ENCODE results near the gene AACS. TPM values are rescaled to one million over a fixed set of nuclear protein-coding genes. Genes with fewer than 3 reads are reported as not detected.
"Not testable (repeated sequence)": the region's sequence is repeated elsewhere in the genome, so short reads cannot be mapped to it uniquely, and the experiment has no call there.

The AACS gene
- total RNA-seq, 1 donor from 2014 or later, result 32.5 TPM

DNA sequence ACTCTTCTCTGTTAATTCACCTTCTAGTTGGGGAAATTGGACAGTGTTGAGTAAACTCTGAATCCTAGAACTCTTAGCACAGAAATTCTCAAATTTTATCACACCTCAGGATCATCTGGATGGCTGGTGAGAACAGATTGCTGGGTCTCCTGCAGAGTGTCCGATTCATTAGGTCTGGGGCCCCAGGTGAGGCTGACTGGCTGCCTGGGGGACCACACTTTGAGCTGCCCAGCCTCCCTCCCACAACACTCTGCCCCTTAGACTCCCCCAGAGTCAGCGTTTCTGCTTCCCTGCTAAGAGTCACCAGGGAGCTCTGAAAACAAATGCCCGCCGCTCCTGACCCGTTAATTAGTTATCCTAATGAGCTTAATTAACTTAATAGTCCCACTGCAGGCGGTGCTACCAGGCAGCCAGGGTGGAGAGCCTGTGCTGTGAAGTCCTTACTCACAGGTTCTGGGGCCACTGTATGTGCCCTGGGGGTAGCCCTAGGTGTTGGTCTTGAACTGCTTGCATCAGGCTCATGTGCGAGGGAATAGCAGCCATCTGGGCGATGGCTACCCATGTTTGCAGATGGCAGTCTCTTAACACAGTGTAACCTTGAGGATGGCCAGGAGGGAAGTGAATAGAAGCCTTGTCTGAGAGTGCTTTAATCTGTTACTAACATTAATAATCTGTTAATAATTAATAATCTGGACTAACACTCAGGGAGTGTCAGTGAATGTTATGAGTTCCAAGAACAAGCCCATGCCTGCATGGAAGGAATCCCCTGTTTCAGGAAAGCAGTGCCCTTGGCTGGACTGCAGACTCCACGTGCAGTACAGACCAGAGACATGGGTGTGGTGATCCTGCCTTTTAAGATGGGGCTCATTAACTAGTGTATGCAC, 35.6 kb downstream of the AACS start:
- TF ChIP-seq, protein P1, sequence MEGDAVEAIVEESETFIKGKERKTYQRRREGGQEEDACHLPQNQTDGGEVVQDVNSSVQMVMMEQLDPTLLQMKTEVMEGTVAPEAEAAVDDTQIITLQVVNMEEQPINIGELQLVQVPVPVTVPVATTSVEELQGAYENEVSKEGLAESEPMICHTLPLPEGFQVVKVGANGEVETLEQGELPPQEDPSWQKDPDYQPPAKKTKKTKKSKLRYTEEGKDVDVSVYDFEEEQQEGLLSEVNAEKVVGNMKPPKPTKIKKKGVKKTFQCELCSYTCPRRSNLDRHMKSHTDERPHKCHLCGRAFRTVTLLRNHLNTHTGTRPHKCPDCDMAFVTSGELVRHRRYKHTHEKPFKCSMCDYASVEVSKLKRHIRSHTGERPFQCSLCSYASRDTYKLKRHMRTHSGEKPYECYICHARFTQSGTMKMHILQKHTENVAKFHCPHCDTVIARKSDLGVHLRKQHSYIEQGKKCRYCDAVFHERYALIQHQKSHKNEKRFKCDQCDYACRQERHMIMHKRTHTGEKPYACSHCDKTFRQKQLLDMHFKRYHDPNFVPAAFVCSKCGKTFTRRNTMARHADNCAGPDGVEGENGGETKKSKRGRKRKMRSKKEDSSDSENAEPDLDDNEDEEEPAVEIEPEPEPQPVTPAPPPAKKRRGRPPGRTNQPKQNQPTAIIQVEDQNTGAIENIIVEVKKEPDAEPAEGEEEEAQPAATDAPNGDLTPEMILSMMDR (IDR thresholded peaks at IDR 0.05; ENCODE audit: insufficient read depth, low read length, poor library complexity, severe bottlenecking), result no peak
- H3K4me3 ChIP-seq (ENCODE audit: low read depth, low read length), result no peak overlapping the region
- peak; percentile 18 for DNase-seq (ENCODE audit: low read depth)
- no peaks in the 10 kb centered on the region for H3K27me3 ChIP-seq (ENCODE audit: control insufficient read depth, insufficient read depth, low read length)
- peaks cover 3% of the 10 kb centered on the region for H3K36me3 ChIP-seq (ENCODE audit: control insufficient read depth, insufficient read depth, low read length)

DNA sequence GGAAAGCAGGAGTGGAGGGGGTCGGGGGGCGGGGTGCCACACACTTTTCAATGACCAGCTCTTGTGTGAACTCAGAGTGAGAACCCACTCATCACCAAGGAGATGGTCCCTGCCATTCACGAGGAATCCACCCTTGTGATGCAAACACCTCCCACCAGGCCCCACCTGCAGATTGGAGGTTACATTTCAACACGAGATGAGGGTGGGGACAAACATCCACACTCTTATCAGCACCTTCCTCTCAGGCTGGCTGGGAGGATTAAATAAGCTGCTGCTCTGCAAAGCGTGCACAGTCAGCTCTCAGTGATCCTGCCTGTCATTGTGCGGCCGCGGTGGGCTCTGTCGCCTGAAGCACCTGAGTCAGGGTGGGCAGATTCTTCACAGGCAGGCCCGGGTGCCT, 39.7 kb downstream of the AACS start:
- TF ChIP-seq, protein P1 (IDR thresholded peaks at IDR 0.05; ENCODE audit: insufficient read depth, low read length, poor library complexity, severe bottlenecking), result no peak
- Histone ChIP-seq H3K4me3 (ENCODE audit: low read depth, low read length) (no peak overlapping the region), H3K36me3 (ENCODE audit: control insufficient read depth, insufficient read depth, low read length) (peaks cover 4% of the 10 kb centered on the region)

DNA sequence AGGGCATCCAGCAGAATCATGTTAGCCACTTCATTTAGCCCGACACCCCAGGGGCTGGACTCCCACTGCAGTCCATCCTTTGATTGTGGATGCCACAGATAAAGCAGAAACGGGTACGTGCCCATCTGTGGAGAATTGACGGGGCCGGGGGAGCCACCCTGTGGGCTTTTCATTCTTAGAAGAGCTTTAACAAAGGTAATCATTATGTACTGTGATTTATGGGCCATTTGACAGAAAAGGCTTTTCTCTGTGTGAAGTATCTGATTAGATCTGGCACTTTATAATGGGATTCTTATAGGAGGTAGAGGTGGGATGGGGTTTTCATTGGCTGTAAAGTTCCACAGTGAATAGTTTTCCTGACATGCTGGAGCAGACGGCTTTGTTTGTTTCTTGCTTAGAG, 40.4 kb downstream of the AACS start:
- TF ChIP-seq, protein P1 (IDR thresholded peaks at IDR 0.05; ENCODE audit: insufficient read depth, low read length, poor library complexity, severe bottlenecking), result no peak
- Histone ChIP-seq H3K27me3 (ENCODE audit: control insufficient read depth, insufficient read depth, low read length) (no peaks in the 10 kb centered on the region), H3K36me3 (ENCODE audit: control insufficient read depth, insufficient read depth, low read length) (peaks cover 4% of the 10 kb centered on the region), H3K4me3 (ENCODE audit: low read depth, low read length) (no peak overlapping the region)
- DNase-seq (ENCODE audit: low read depth), result no peak

More for the DNA sequence above, 39.7 kb downstream of the AACS start:
- H3K27me3 ChIP-seq (ENCODE audit: control insufficient read depth, insufficient read depth, low read length), result no peaks in the 10 kb centered on the region
- DNase-seq (ENCODE audit: low read depth), result no peak

DNA sequence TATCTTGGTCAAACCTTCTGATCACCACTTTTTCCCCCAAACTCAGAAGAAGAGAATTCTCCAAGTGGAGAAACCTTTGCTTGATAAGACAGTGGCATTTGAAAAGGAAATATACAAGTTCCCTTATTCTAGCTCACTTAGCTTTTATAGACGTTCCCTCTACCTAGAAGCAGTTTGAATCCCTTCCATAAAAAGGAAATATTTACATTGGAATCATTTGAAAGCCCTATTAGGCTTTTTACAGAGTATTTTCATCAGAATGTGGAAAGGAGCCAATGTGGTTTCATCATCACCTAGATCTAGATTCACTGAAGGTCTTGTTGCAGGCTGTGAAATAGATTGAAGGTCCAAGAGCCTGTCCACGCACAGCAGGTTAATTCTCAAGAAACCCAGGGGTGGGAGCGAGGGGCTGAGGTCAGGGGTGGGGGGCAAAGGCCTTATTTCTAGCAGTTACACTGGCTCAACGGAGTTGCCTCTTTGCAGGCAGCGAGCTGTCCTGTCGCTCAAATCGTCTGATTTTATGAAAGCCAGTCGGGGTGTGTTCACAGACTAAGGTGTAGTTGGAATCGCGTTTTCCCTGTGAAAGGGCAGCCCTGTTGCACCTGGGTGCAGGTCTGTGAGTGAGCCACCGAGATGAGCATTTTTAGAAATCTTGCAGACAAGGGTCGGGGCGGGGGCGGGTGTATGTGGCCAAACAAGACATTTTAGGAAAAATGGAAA, 45.6 kb downstream of the AACS start:
- DNase-seq (ENCODE audit: low read depth), result no peak
- H3K27me3 ChIP-seq (ENCODE audit: control insufficient read depth, insufficient read depth, low read length), result no peaks in the 10 kb centered on the region

DNA sequence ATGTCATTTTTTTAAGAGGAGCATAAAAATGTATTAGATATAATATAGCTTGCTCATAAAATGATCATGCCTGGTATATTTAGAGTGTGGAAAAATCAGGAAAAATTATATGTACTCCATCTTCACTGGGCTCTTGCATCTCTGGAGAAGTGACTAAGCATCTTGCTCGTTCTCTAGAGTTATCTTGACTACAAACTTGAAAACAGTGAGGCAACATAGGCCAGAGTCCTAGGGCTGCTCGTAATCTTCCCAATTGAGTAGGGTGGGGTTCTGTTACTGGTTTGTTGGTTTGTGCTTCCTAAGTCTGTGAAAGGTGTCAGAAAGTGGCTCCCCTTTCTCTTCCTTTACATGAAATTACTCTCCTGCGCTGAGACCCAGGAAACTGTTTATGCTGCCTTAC, 46.2 kb downstream of the AACS start:
- no peak overlapping the region for H3K4me3 ChIP-seq (ENCODE audit: low read depth, low read length)
- DNase-seq (ENCODE audit: low read depth), result no peak
- peaks cover 2% of the 10 kb centered on the region for H3K36me3 ChIP-seq (ENCODE audit: control insufficient read depth, insufficient read depth, low read length)
- H3K27me3 ChIP-seq (ENCODE audit: control insufficient read depth, insufficient read depth, low read length), result no peaks in the 10 kb centered on the region
- TF ChIP-seq, protein P1 (IDR thresholded peaks at IDR 0.05; ENCODE audit: insufficient read depth, low read length, poor library complexity, severe bottlenecking), result no peak

More for the DNA sequence above, 45.6 kb downstream of the AACS start:
- H3K36me3 ChIP-seq (ENCODE audit: control insufficient read depth, insufficient read depth, low read length), result peaks cover 2% of the 10 kb centered on the region
- TF ChIP-seq, protein P1 (IDR thresholded peaks at IDR 0.05; ENCODE audit: insufficient read depth, low read length, poor library complexity, severe bottlenecking), result no peak
- H3K4me3 ChIP-seq (ENCODE audit: low read depth, low read length), result no peak overlapping the region

DNA sequence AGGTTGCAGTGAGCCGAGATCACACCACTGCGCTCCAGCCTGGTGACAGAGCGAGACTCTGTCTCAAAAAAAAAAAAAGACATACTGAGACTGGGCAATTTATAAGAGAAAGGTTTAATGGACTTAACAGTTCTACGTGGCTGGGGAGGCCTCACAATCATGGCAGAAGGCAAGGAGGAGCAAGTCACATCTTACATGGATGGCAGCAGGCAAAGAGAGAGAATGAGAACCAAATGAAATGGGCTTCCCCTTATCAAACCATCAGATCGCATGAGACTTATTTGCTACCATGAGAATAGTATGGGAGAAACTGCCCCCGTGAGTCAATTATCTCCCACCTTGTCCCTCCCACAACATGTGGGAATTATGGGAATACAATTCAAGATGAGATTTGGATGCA, 47.4 kb downstream of the AACS start:
- H3K36me3 ChIP-seq (ENCODE audit: control insufficient read depth, insufficient read depth, low read length); H3K27me3 ChIP-seq (ENCODE audit: control insufficient read depth, insufficient read depth, low read length); DNase-seq (ENCODE audit: low read depth); H3K4me3 ChIP-seq (ENCODE audit: low read depth, low read length): not testable (repeated sequence)
